HL-60 (cell line): Measurements from ENCODE around the gene EZH1.

ENCODE experiments used
- GABPA ChIP-seq: IDR thresholded peaks from 2 replicates; pipeline ENCODE4 v1.6.1; 2012; ENCODE audit warnings: low read depth
- POLR2AphosphoS5 ChIP-seq: IDR thresholded peaks from 2 replicates; pipeline ENCODE4 v1.6.1; 2012; ENCODE audit warnings: low read depth
- TF ChIP-seq, protein P1 (sequence below): IDR thresholded peaks from one replicate; pipeline ENCODE4 v1.5.1; 2011; ENCODE audit warnings: low read length, control low read depth, inconsistent platforms; ENCODE audit not compliant: insufficient read depth

DNA sequence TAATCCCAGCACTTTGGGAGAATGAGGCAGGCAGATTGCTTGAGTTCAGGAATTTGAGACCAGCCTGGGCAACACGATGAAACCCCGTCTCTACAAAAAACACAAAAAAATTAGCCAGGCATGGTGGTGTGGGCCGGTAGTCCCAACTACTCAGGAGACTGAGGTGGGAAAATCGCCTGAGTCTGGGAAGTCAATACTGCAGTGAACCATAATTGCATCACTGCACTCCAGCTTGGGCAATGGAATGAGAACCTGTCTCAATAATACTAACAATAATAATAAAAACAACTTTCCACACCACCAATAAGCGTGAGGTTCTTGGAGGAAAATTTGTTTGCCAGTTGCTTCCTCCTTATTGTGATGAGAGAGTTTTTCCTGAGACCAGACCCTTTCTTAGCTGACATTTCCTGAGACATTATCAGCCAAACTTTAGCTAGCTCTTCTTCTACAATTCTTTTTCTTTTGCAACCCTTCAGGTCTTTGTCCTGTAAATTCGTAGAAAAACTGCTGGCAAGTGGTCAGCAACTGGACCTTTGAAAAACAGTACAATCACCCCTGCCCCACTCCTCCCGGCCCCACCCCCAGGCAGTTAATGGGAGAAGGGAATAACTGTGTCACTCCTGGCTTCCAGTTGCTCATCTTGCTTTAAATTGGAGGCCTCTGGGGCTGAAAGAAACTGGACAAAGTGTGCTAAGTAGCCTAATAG lies 3.5 kb upstream of the EZH1 start:
- TF ChIP-seq, protein P1, sequence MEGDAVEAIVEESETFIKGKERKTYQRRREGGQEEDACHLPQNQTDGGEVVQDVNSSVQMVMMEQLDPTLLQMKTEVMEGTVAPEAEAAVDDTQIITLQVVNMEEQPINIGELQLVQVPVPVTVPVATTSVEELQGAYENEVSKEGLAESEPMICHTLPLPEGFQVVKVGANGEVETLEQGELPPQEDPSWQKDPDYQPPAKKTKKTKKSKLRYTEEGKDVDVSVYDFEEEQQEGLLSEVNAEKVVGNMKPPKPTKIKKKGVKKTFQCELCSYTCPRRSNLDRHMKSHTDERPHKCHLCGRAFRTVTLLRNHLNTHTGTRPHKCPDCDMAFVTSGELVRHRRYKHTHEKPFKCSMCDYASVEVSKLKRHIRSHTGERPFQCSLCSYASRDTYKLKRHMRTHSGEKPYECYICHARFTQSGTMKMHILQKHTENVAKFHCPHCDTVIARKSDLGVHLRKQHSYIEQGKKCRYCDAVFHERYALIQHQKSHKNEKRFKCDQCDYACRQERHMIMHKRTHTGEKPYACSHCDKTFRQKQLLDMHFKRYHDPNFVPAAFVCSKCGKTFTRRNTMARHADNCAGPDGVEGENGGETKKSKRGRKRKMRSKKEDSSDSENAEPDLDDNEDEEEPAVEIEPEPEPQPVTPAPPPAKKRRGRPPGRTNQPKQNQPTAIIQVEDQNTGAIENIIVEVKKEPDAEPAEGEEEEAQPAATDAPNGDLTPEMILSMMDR: no peak
- TF ChIP-seq GABPA (no peak), POLR2AphosphoS5 (no peak)
